ENCODE data around the gene BCAS4.

DNA sequence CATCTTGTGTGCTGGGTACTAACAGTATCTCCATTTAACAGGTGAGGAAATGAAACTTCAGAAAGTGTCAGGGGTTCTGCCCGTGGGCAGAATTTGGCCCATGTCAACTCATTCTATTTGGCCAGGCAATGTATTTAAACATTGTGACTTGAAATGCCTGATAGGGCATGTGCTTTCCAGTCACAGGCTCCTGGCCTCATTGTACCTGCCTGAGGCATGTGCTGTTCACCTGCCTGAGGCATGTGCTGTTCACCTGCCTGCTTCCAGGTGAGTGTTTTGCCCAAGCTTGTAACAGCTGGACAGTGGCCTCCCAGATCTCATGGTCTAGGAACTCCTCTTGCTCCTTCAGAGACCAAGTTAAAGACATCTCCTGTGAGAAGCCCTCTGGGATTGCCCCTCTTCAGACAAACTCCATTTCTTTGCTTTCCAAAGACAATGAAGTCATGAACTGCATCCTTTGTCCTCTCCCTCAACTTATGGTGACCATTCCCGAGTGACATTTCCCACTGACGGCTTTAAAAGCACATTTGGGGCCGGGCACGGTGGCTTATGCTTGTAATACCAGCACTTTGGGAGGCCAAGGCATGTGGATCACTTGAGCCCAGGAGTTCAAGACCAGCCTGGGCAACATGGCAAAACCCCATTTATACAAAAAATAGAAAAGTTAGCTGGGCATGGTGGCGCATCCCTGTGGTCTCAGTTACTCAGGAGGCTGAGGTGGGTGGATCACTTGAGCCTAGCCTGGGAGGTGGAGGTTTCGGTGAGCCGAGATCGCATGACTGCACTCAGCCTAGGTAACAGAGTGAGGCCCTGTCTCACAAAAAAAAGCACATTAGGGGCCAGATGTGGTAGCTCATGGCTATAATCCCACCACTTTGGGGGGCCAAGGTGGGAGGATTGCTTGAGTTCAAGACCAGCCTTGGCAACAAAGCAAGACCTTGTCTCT is 48.7 kb downstream of the BCAS4 start:
- TF ChIP-seq, protein P1, sequence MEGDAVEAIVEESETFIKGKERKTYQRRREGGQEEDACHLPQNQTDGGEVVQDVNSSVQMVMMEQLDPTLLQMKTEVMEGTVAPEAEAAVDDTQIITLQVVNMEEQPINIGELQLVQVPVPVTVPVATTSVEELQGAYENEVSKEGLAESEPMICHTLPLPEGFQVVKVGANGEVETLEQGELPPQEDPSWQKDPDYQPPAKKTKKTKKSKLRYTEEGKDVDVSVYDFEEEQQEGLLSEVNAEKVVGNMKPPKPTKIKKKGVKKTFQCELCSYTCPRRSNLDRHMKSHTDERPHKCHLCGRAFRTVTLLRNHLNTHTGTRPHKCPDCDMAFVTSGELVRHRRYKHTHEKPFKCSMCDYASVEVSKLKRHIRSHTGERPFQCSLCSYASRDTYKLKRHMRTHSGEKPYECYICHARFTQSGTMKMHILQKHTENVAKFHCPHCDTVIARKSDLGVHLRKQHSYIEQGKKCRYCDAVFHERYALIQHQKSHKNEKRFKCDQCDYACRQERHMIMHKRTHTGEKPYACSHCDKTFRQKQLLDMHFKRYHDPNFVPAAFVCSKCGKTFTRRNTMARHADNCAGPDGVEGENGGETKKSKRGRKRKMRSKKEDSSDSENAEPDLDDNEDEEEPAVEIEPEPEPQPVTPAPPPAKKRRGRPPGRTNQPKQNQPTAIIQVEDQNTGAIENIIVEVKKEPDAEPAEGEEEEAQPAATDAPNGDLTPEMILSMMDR (IDR thresholded peaks at IDR 0.05; ENCODE audit: insufficient read depth, low read depth, low read length) = no peak
- no peak for TF ChIP-seq EZH2 (IDR thresholded peaks at IDR 0.05; ENCODE audit: insufficient read depth, low read length)
